Breast epithelium (tissue), 4 donors: ENCODE results near the gene ZNF76. TPM values are rescaled to one million over a fixed set of nuclear protein-coding genes. Genes with fewer than 3 reads are reported as not detected.

Experiments used
- DNase-seq, 2 donors: peaks; one replicate each; pipeline ENCODE4 v3.0.0-alpha.2; 2019; ENCODE audit warnings: low spot score in 2 of 2
- H3K27ac ChIP-seq, 2 donors: fragments of 200-600 bp; sonication (generic) in 1 of 2; one replicate each; pipeline ENCODE4 v1.5.1; 2016 to 2019; ENCODE audit warnings: mild to moderate bottlenecking in 1 of 2
- H3K27me3 ChIP-seq, 2 donors: fragments of 200-600 bp; sonication (generic) in 1 of 2; one replicate each; pipeline versions ENCODE4 v1.5.1 to v1.6.0; 2017 to 2019; ENCODE audit warnings: control low read depth in 1 of 2, mild to moderate bottlenecking in 1 of 2
- H3K36me3 ChIP-seq: fragments of 200-600 bp; one replicate; pipeline ENCODE4 v1.5.1; 2019
- H3K4me1 ChIP-seq, 2 donors: fragments of 200-600 bp; sonication (generic); one replicate each; pipeline ENCODE4 v1.5.1; 2016 to 2019; ENCODE audit warnings: control low read depth in 1 of 2
- H3K4me3 ChIP-seq, 3 donors: fragments of 200-600 bp; sonication (generic); 1 replicate in 2 of 3; 2 replicates in 1 of 3; pipeline ENCODE4 v1.5.1; 2016 to 2019; ENCODE audit warnings: mild to moderate bottlenecking in 3 of 3, moderate library complexity in 2 of 3
- H3K9me3 ChIP-seq, 2 donors: fragments of 200-600 bp; sonication (generic) in 1 of 2; one replicate each; pipeline ENCODE4 v1.5.1; 2016 to 2019; ENCODE audit warnings: control low read depth in 1 of 2
- CTCF ChIP-seq, 3 donors: fragments of 450-650 bp; IDR thresholded peaks; one replicate each; pipeline ENCODE4 v1.5.1; 2016 to 2017; ENCODE audit warnings: antibody characterized with exemption in 3 of 3, mild to moderate bottlenecking in 3 of 3, moderate library complexity in 3 of 3
- POLR2A ChIP-seq: fragments of 450-650 bp; IDR thresholded peaks from one replicate; pipeline ENCODE4 v1.6.1; 2016; ENCODE audit warnings: antibody characterized with exemption, mild to moderate bottlenecking, moderate library complexity
- POLR2AphosphoS5 ChIP-seq, 3 donors: sonication (generic); formaldehyde crosslinking; IDR thresholded peaks; one replicate each; pipeline ENCODE4 v1.6.1; 2017; ENCODE audit warnings: antibody characterized with exemption in 3 of 3
- intact Hi-C: fragments of 100-400 bp; cut with DNase I; formaldehyde crosslinking; loops from one replicate; pipeline ENCODE4 v1.15.1; 2023; ENCODE audit warnings: low total_unique reads
- total RNA-seq, 3 donors: library from RNA; depleted of rRNA; stranded (reverse); fragments of >200 nt; gene quantifications; one replicate each; pipeline ENCODE4 v1.1.0, GENCODE V29; 2016

ZNF76 gene
- total RNA-seq, 3 donors from 2014 or later, result 32.3 to 53.0 (median 46.9) TPM

GRCh38 chr6:35265523-35265922 lies 6.0 kb downstream of the ZNF76 start:
- intact Hi-C loops, result no loop called here
- Histone ChIP-seq H3K4me3 (no peak overlapping the region), H3K4me1 (no peaks in the 10 kb centered on the region), H3K9me3 (no peaks in the 10 kb centered on the region), H3K36me3 (no peaks in the 10 kb centered on the region), H3K27me3 (no peaks in the 10 kb centered on the region), H3K27ac (no peak overlapping the region)
- no peak for DNase-seq
- TF ChIP-seq CTCF (IDR thresholded peaks at IDR 0.05) (no peak), POLR2A (no peak), POLR2AphosphoS5 (IDR thresholded peaks at IDR 0.05) (no peak)

- intact Hi-C loops, result no loop called here
These were observed 7.9 kb downstream of the ZNF76 start for GRCh38 chr6:35267446-35267845.

GRCh38 chr6:35267897-35268296 lies 8.4 kb downstream of the ZNF76 start:
- H3K9me3 ChIP-seq, result no peaks in the 10 kb centered on the region
- no peaks in the 10 kb centered on the region for H3K36me3 ChIP-seq
- no peak for TF ChIP-seq POLR2A
- no peak for TF ChIP-seq CTCF (IDR thresholded peaks at IDR 0.05)
- TF ChIP-seq POLR2AphosphoS5 (IDR thresholded peaks at IDR 0.05), result no peak
- intact Hi-C loops, result no loop called here
- no peaks in the 10 kb centered on the region for H3K27me3 ChIP-seq
- H3K4me3 ChIP-seq, result no peak overlapping the region
- DNase-seq, result no peak
- H3K27ac ChIP-seq, result no peak overlapping the region
- H3K4me1 ChIP-seq, result no peaks in the 10 kb centered on the region

More at GRCh38 chr6:35267446-35267845, 7.9 kb downstream of the ZNF76 start:
- H3K27me3 ChIP-seq, result no peaks in the 10 kb centered on the region
- H3K36me3 ChIP-seq, result no peaks in the 10 kb centered on the region
- TF ChIP-seq POLR2AphosphoS5 (IDR thresholded peaks at IDR 0.05) (no peak), CTCF (IDR thresholded peaks at IDR 0.05) (no peak), POLR2A (no peak)
- no peaks in the 10 kb centered on the region for H3K4me1 ChIP-seq
- H3K27ac ChIP-seq, result no peak overlapping the region
- H3K9me3 ChIP-seq, result no peaks in the 10 kb centered on the region
- DNase-seq, result no peak
- H3K4me3 ChIP-seq, result no peak overlapping the region

GRCh38 chr6:35272005-35272404 lies 12.5 kb downstream of the ZNF76 start:
- Histone ChIP-seq H3K4me1 (no peaks in the 10 kb centered on the region), H3K36me3 (no peaks in the 10 kb centered on the region), H3K27ac (no peak overlapping the region), H3K4me3 (no peak overlapping the region), H3K27me3 (no peaks in the 10 kb centered on the region), H3K9me3 (no peaks in the 10 kb centered on the region)
- TF ChIP-seq POLR2AphosphoS5 (IDR thresholded peaks at IDR 0.05), result no peak
- TF ChIP-seq POLR2A, result no peak
- no peak for TF ChIP-seq CTCF (IDR thresholded peaks at IDR 0.05)
- no peak for DNase-seq
- intact Hi-C loops, result no loop called here

- peak overlapping the region in 1 of 2 donors; percentile 58 for H3K27ac ChIP-seq
- H3K4me1 ChIP-seq, result no peaks in the 10 kb centered on the region
- H3K36me3 ChIP-seq, result no peaks in the 10 kb centered on the region
- no peaks in the 10 kb centered on the region for H3K27me3 ChIP-seq
- intact Hi-C loops, result no loop called here
- no peak for TF ChIP-seq POLR2AphosphoS5 (IDR thresholded peaks at IDR 0.05)
- TF ChIP-seq CTCF (IDR thresholded peaks at IDR 0.05), result no peak
- TF ChIP-seq POLR2A, result no peak
- no peak for DNase-seq
- no peak overlapping the region for H3K4me3 ChIP-seq
- no peaks in the 10 kb centered on the region for H3K9me3 ChIP-seq
These were observed 14.5 kb downstream of the ZNF76 start for GRCh38 chr6:35273822-35274559.
